ENCODE measurements around the gene POLN. TPM values are rescaled to one million over a fixed set of nuclear protein-coding genes. Genes with fewer than 3 reads are reported as not detected.

Gene POLN
- polyA plus RNA-seq, 1 donor (not counting 4 experiments of a cell fraction or from before 2014, with no cell fraction given) = 1.3 TPM

DNA sequence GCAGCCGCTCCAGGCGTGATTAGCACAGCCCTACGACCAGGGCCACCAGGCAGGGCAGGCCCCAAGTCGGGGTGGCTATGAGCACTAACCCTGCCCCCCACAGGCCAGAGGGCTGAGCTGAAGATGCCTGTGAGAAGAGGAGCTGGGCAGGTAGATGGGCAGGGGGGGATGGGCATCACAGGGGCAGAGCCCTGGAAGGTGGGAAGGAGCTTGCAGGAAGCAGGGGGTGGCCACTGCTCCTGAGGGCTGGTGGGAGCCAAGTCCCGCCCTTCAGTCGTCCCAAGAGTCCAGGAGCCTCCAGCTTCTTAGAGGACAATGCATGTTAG is 27.2 kb upstream of the POLN start:
- no peak for FAIRE-seq
- Histone ChIP-seq H3K4me3 (ENCODE audit: control insufficient read depth in 2 of 3, extremely low read depth in 1 of 3, insufficient read depth in 2 of 3, low read depth in 1 of 3, low read length in 3 of 3) (no peak overlapping the region), H3K79me2 (ENCODE audit: control insufficient read depth, insufficient read depth, low read length) (no peaks in the 10 kb centered on the region), H3K4me1 (ENCODE audit: control insufficient read depth, extremely low read depth, insufficient read depth, low read length) (no peaks in the 10 kb centered on the region), H3K27ac (ENCODE audit: control insufficient read depth, insufficient read depth, low read length) (no peak overlapping the region), H3K4me2 (ENCODE audit: control insufficient read depth, extremely low read depth, insufficient read depth, low read depth, low read length) (no peak overlapping the region), H3K27me3 (ENCODE audit: control insufficient read depth, extremely low read depth, insufficient read depth, low read length) (no peaks in the 10 kb centered on the region), H3K9me1 (ENCODE audit: control insufficient read depth, extremely low read depth, insufficient read depth, low read length) (no peaks in the 10 kb centered on the region), H4K20me1 (ENCODE audit: control insufficient read depth, extremely low read depth, insufficient read depth, low read length) (no peaks in the 10 kb centered on the region), H3K9me3 (ENCODE audit: control insufficient read depth, low read depth, low read length) (no peaks in the 10 kb centered on the region), H3K36me3 (ENCODE audit: control insufficient read depth in 2 of 2, extremely low read depth in 1 of 2, insufficient read depth in 2 of 2, low read length in 2 of 2) (no peaks in the 10 kb centered on the region), H2AFZ (ENCODE audit: control insufficient read depth, low read length) (no peak overlapping the region), H3K9ac (ENCODE audit: control insufficient read depth, extremely low read depth, insufficient read depth, low read length) (no peak overlapping the region)
- no peak for TF ChIP-seq EZH2 (IDR thresholded peaks at IDR 0.05; ENCODE audit: low read length)
- TF ChIP-seq, protein P1, sequence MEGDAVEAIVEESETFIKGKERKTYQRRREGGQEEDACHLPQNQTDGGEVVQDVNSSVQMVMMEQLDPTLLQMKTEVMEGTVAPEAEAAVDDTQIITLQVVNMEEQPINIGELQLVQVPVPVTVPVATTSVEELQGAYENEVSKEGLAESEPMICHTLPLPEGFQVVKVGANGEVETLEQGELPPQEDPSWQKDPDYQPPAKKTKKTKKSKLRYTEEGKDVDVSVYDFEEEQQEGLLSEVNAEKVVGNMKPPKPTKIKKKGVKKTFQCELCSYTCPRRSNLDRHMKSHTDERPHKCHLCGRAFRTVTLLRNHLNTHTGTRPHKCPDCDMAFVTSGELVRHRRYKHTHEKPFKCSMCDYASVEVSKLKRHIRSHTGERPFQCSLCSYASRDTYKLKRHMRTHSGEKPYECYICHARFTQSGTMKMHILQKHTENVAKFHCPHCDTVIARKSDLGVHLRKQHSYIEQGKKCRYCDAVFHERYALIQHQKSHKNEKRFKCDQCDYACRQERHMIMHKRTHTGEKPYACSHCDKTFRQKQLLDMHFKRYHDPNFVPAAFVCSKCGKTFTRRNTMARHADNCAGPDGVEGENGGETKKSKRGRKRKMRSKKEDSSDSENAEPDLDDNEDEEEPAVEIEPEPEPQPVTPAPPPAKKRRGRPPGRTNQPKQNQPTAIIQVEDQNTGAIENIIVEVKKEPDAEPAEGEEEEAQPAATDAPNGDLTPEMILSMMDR (optimal IDR thresholded peaks at IDR 0.05 in 1 of 3, IDR thresholded peaks at IDR 0.05 in 1 of 3, conservative IDR thresholded peaks at IDR 0.05 in 1 of 3; ENCODE audit: extremely low read depth in 1 of 3, insufficient read depth in 2 of 3, low read length in 3 of 3) = no peak
- DNase-seq (ENCODE audit: low read depth, low spot score) = no peak
- dilution Hi-C loops (cut with MboI; ENCODE audit: extremely low pct_ligation_motif_present, low sequenced_read_pairs) = no loop called here

DNA sequence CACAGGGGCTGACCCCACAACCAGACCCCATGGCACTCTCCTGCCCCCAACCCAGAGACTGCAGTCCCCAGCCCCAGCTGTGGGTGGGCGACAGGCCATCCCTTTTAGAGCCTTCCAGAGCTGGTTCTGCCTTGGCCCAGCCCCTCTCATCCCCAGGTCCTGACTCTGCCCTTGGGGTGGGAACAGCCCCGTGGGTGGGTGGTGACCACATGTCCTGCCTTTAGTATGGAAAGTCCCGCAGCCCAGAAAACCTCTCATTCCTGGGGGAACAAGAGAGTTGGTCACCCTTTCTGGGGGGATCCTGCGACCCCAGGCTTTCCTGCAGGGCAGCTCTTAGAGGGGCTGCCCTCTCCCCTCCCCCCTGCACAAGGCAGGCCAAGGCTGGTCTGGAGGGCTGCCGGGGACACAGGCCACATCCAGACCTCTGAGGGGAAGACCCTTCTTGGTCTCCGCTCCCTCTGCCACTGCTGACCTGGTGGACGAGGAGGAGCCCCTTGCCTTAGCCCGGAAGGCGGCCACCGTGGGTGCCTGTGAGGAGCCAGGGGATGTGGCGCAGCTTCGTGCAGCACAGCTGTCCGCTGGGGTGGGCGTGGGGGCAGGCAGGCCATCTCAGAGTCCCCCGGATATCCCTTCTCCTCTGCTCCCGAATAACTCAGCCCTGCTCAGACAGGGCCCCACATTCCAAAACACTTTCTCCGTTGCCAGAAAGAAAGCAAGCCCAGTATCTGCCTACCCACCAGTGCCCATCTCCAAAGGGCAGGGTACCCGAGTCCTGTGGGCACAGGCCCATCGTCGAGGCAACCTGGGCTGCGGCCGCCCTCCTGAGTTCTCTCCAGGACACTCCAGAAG is 26.7 kb upstream of the POLN start:
- Histone ChIP-seq H3K4me2 (ENCODE audit: control insufficient read depth, extremely low read depth, insufficient read depth, low read depth, low read length) (no peak overlapping the region), H3K27me3 (ENCODE audit: control insufficient read depth, extremely low read depth, insufficient read depth, low read length) (no peaks in the 10 kb centered on the region), H3K9me1 (ENCODE audit: control insufficient read depth, extremely low read depth, insufficient read depth, low read length) (no peaks in the 10 kb centered on the region), H3K4me1 (ENCODE audit: control insufficient read depth, extremely low read depth, insufficient read depth, low read length) (no peaks in the 10 kb centered on the region), H3K36me3 (ENCODE audit: control insufficient read depth in 2 of 2, extremely low read depth in 1 of 2, insufficient read depth in 2 of 2, low read length in 2 of 2) (no peaks in the 10 kb centered on the region), H2AFZ (ENCODE audit: control insufficient read depth, low read length) (no peak overlapping the region), H3K79me2 (ENCODE audit: control insufficient read depth, insufficient read depth, low read length) (no peaks in the 10 kb centered on the region), H4K20me1 (ENCODE audit: control insufficient read depth, extremely low read depth, insufficient read depth, low read length) (no peaks in the 10 kb centered on the region), H3K9ac (ENCODE audit: control insufficient read depth, extremely low read depth, insufficient read depth, low read length) (no peak overlapping the region), H3K9me3 (ENCODE audit: control insufficient read depth, low read depth, low read length) (no peaks in the 10 kb centered on the region), H3K27ac (ENCODE audit: control insufficient read depth, insufficient read depth, low read length) (no peak overlapping the region), H3K4me3 (ENCODE audit: control insufficient read depth in 2 of 3, extremely low read depth in 1 of 3, insufficient read depth in 2 of 3, low read depth in 1 of 3, low read length in 3 of 3) (no peak overlapping the region)
- DNase-seq (ENCODE audit: low read depth, low spot score) = no peak
- TF ChIP-seq, protein P1 (optimal IDR thresholded peaks at IDR 0.05 in 1 of 3, IDR thresholded peaks at IDR 0.05 in 1 of 3, conservative IDR thresholded peaks at IDR 0.05 in 1 of 3; ENCODE audit: extremely low read depth in 1 of 3, insufficient read depth in 2 of 3, low read length in 3 of 3) = no peak
- TF ChIP-seq EZH2 (IDR thresholded peaks at IDR 0.05; ENCODE audit: low read length) = no peak
- dilution Hi-C loops (cut with MboI; ENCODE audit: extremely low pct_ligation_motif_present, low sequenced_read_pairs) = no loop called here
- no peak for FAIRE-seq

Measured in keratinocyte (primary cell).